Fibroblast of the aortic adventitia (primary cell): ENCODE results near the gene CHD9. TPM values are rescaled to one million over a fixed set of nuclear protein-coding genes. Genes with fewer than 3 reads are reported as not detected.
"Not testable (repeated sequence)": the region's sequence is repeated elsewhere in the genome, so short reads cannot be mapped to it uniquely, and the experiment has no call there.

ENCODE experiments used
- DNase-seq: peaks from one replicate; pipeline ENCODE4 v3.0.0-alpha.2; 2010; ENCODE audit warnings: low read depth
- H3K4me3 ChIP-seq: 2 replicates; pipeline ENCODE4 v1.5.1; 2011; ENCODE audit warnings: low read depth, mild to moderate bottlenecking, control low read depth, low read length, moderate library complexity
- total RNA-seq: library from RNA; depleted of rRNA; stranded (reverse); fragments of >200 nt; gene quantifications from 2 replicates; pipeline ENCODE4 v1.2.3, GENCODE V29; 2012; ENCODE audit warnings: low replicate concordance
- TF ChIP-seq, protein P1 (sequence below): IDR thresholded peaks from 2 replicates; pipeline ENCODE4 v1.5.1; 2011; ENCODE audit warnings: mild to moderate bottlenecking, low read length, control low read depth, inconsistent platforms; ENCODE audit not compliant: insufficient read depth

The CHD9 gene
- total RNA-seq, 1 donor = 90.6 TPM

DNA sequence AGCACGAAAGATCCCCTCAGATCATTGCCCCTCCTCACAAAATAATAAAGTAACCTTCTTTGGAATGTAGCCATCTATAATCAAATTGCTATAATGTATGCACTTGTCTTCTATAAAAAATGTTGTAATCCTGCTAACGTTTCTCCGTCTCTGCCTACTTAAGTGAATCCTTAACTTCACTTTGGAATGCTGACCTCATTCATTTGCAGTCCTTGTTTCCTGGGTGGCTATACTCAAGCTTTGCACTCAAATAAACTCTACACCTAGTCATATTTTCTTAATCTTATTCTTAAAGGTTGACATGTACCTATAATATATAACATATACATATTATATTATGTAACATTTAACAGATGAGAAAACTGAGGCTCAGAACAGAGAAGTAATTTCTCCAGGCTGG lies 24.8 kb upstream of the CHD9 start:
- no peak overlapping the region for H3K4me3 ChIP-seq
- DNase-seq = no peak

DNA sequence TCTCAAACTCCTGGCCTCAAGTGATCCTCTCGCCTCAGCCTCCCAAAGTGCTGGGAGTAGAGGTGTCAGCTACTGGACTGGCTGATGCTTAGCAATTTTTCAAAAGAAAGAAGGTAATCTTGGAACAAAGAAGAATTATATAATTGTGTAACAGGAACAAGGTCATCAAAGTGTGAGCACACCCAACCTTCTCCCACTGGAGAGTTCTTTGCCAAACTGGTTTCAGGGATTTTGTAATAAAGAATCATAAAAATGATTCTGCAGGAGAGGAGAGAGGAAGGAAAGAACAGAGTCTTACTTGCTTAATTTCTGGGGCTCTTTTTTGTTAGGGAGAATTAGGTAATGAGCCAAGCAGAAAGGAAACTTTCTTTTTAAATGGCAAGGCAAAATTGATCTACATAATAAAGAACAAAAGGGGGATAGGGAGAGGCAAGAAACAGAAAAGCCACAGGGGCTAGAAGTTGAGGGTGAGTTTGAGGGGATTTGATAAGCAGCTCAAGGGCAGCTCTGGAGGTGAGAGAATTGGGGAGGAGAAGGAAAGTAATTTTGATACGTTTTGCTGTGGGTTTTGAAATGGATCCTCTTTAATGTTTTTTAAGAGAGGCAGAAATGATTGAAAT lies 23.4 kb upstream of the CHD9 start:
- H3K4me3 ChIP-seq = no peak overlapping the region
- TF ChIP-seq, protein P1, sequence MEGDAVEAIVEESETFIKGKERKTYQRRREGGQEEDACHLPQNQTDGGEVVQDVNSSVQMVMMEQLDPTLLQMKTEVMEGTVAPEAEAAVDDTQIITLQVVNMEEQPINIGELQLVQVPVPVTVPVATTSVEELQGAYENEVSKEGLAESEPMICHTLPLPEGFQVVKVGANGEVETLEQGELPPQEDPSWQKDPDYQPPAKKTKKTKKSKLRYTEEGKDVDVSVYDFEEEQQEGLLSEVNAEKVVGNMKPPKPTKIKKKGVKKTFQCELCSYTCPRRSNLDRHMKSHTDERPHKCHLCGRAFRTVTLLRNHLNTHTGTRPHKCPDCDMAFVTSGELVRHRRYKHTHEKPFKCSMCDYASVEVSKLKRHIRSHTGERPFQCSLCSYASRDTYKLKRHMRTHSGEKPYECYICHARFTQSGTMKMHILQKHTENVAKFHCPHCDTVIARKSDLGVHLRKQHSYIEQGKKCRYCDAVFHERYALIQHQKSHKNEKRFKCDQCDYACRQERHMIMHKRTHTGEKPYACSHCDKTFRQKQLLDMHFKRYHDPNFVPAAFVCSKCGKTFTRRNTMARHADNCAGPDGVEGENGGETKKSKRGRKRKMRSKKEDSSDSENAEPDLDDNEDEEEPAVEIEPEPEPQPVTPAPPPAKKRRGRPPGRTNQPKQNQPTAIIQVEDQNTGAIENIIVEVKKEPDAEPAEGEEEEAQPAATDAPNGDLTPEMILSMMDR = no peak
- DNase-seq = no peak

More for the DNA sequence above, 24.8 kb upstream of the CHD9 start:
- TF ChIP-seq, protein P1 = no peak

DNA sequence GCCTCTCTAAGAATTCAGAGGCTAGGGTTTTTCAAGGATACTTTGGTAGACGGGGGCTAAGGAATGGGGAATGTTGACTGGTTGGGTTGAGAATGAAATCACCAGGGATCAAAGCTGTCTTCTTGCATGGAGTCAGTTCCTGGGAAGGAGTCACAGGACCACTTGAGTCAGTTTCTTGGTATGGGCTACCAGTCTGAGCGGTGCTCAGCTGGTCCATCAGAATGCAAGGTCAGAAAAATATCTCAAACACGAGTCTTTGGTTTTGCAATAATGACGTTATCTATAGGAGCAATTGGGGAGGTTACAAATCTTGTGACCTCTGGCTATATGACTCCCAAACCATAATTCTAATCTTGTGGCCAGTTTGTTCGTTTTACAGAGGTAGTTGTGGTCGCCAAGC lies 20.5 kb upstream of the CHD9 start:
- DNase-seq = no peak
- no peak overlapping the region for H3K4me3 ChIP-seq
- TF ChIP-seq, protein P1 = no peak

DNA sequence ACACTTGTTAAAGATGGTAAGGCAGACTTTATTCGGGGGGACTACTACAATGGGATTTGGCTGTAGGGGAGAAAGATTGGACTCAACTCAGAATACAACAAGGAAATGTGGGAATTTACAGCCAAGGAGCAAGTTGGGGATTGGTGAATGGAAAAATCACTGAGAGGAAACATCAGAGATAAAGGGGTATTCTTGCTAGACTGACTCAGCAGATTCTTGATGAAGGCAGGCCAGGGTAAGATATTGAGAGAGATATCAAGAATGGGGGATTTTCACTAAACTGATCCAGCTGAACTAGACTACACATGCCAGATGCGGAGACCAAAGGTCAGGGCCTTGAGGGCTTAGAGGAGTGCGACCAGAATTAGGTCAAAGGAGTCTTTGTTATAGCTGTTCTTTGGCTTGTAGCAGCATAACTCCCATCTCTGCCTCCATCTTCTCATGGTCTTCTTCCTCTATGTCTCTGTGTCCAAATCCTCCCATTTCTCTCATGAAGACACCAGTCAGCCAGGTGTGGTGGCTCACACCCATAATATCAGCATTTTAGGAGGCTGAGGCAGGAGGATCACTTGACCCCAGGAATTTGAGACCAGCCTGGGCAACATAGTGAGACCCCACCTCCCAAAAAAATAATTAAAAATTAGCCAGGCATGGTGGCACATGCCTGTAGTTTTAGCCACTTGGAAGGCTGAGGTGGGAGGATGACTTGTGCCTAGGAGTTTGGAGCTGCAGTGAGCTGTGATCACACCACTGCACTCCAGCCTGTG lies 19.4 kb upstream of the CHD9 start:
- H3K4me3 ChIP-seq = no peak overlapping the region
- DNase-seq = no peak
- TF ChIP-seq, protein P1 = no peak

DNA sequence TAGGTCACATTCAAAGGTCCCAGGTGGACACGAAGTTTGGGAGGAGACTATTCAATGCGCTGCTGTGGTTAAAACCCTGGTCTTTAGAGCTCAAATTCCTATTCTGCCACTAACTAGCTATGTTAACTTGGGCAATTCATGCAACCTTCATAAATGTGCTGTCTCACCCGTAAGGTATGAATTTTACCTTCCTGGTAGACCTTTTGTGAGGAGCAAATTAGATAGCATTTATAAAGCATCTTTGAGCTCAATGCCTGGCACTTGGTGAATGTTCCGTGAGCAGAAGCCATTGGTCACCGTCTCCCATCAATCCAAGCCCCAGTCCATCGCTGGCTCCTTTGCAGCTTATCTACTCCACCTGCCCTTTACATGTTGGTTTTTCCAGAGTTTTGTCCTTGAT lies 18.7 kb upstream of the CHD9 start:
- no peak for DNase-seq
- no peak overlapping the region for H3K4me3 ChIP-seq
- TF ChIP-seq, protein P1 = no peak

DNA sequence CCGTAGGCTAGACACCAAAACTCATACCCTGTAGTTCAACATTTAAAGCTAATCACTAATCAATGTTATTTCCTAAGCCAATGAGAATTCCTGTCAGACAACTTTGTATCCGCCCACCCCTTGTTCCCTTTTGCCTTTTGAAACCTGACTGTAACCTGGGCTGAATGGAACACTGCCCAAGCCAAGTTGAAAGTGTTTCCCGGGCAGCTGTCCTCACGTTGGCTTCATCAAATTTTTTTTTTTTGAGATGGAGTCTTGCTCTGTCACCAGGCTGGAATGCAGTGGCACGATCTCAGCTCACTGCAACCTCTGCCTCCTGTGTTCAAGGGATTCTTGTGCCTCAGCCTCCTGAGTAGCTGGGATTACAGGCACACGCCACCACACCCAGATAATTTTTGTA lies 18.1 kb upstream of the CHD9 start:
- H3K4me3 ChIP-seq, DNase-seq: not testable (repeated sequence)

DNA sequence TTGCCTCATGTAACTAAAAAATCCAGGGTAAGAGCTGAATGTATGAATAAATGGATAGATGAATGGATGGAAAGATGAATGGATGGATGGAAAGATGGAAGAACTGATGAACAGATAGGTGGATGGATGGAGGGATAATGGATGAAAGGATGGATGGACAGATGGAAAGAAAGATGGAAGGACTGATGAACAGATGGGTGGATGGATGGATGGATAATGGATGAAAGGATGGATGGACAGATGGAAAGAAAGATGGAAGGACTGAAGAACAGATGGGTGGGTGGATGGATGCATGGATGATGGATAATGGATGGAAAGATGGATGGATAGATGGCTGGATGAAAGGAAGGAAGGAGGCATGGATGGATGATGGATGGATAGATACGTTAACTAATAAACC lies 14.0 kb upstream of the CHD9 start:
- no peak overlapping the region for H3K4me3 ChIP-seq
- no peak for DNase-seq
- TF ChIP-seq, protein P1 = no peak
